Right cardiac atrium (tissue), 5 donors: Measurements from ENCODE around the gene LLGL2. TPM values are rescaled to one million over a fixed set of nuclear protein-coding genes. Genes with fewer than 3 reads are reported as not detected.

Experiments
- ATAC-seq, 2 donors: fragments of 200-7000 bp; cut with Tn5 transposase; one replicate each; pipeline versions ENCODE4 v1.8.0 to v1.9.1; 2020; ENCODE audit warnings: moderate library complexity in 2 of 2, mild to moderate bottlenecking in 1 of 2
- DNase-seq, 3 donors: peaks; one replicate each; pipeline ENCODE4 v3.0.0-alpha.2; 2020
- H3K27ac ChIP-seq: one replicate; pipeline ENCODE4 v1.5.1; 2013; ENCODE audit warnings: mild to moderate bottlenecking, low read length, control low read depth, moderate library complexity
- H3K27me3 ChIP-seq: one replicate; pipeline ENCODE4 v1.6.1; 2013; ENCODE audit not compliant: control insufficient read depth, insufficient read depth
- H3K4me1 ChIP-seq: one replicate; pipeline ENCODE4 v1.6.1; 2013; ENCODE audit warnings: low read length; ENCODE audit not compliant: control insufficient read depth, insufficient read depth
- H3K4me3 ChIP-seq: one replicate; pipeline ENCODE4 v1.5.1; 2013; ENCODE audit warnings: low read length, control low read depth
- H3K9me3 ChIP-seq: one replicate; pipeline ENCODE4 v1.6.1; 2013; ENCODE audit warnings: low read length; ENCODE audit not compliant: control insufficient read depth
- WGBS: extraction: QIAGEN DNeasy Blood & Tissue Kit; methylation state at CpG from one replicate; pipeline ENCODE4 v1.1.7; 2013; 5-methylcytosine and 5-hydroxymethylcytosine counted together
- intact Hi-C, 4 donors: fragments of 100-400 bp; cut with DNase I; formaldehyde crosslinking; loops; one replicate each; pipeline versions ENCODE4 v1.11.0 to v1.14.0; 2022 to 2023
- polyA plus RNA-seq: library from polyadenylated mRNA; stranded (reverse); fragments of 200-250 nt; gene quantifications from one replicate; pipeline ENCODE4 v1.2.3, GENCODE V29; 2013
- total RNA-seq, 4 donors: library from RNA; stranded (reverse); fragmentation: NEBNext Ultra II Directional; extraction: Animal tissue kit (Norgen Biotek cat#: 25700); gene quantifications; one replicate each; pipeline ENCODE4 v1.2.1, GENCODE V29; 2021
- donor health status: healthy with polysubstance abuse.
- donor health status: DM: no; HTN: yes; CAD: no.
- donor health status: DM: no; HTN: no; CAD: no.
- donor health status: DM: no; HTN: yes; CAD: no; lungs with severe emphysema.
- donor health status: DM: yes; HTN: yes; CAD: no.

LLGL2 gene
- total and polyA plus RNA-seq, 5 donors: 5.7 to 10.4 (median 8.6) TPM

DNA sequence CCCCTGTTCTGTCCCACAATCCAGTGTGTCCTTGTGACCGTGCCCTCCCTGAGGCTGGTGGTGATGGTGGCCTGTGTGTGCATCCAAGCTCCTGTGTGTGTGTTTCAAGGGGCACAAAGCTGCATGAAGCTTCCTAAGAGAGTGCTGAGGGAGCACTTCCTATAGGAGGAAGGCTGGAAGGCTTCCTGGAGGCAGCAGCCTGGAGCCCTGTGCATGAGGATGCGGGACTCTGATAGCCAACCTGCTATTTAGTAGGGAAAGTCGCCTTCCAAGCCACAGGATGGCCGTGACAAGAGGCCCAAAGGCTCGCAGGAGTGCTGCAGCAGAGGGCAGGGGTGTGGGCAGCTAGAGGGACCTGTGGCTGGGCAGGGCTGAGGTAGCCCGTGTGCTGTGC, 70.4 kb downstream of the LLGL2 start:
- no peaks in the 10 kb centered on the region for H3K27me3 ChIP-seq
- intact Hi-C loops: no loop called here
- DNase-seq: peak in 1 of 3 donors; percentile 37

DNA sequence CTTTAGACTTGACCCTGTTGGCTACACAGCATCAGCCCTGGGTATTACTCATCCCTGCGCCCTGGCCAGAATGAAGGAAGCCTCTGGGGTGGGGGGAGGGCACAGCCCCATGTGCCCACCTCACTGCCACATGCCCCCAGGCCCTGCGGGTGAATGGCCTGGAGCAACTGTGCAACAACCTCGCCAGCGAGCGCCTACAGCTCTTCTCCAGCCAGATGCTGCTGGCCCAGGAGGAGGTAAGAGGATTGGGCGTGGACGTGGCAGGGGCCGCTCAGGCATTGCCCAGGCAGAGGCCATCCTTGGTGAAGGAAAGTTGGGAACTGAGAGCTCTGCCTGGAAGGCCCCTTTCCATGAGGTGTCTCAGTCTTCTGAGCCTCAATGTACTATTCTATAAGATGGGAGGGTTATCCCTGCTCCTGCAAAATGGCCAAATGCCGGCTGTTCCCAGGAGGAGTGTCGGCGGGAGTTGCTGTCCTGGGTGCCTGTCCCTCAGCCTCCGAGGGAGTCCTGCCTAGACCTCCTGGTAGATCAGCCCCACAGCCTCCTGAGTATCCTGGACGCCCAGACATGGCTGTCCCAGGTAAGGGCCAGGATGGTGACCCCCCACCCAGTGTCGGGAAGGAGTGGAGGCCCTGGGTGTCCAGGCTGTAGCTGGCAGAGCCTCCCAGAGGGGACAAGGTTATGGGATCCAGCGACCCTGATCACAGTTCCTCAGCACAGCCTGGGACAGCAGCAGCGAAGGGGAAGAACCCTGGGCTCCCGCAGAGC, 71.0 kb downstream of the LLGL2 start:
- no peaks in the 10 kb centered on the region for H3K27me3 ChIP-seq
- no peak overlapping the region for H3K4me3 ChIP-seq
- H3K4me1 ChIP-seq: no peaks in the 10 kb centered on the region
- intact Hi-C loops: no loop called here
- H3K9me3 ChIP-seq: no peaks in the 10 kb centered on the region
- peak in 1 of 2 donors; percentile 4 for ATAC-seq
- 86% methylated on average over 17 of the region's 17 CpGs for whole genome bisulfite sequencing
- DNase-seq: peak in 1 of 3 donors; percentile 29
- no peak overlapping the region for H3K27ac ChIP-seq

More for the DNA sequence above, 70.4 kb downstream of the LLGL2 start:
- no peak for ATAC-seq
- Histone ChIP-seq H3K9me3 (no peaks in the 10 kb centered on the region), H3K4me1 (no peaks in the 10 kb centered on the region), H3K27ac (no peak overlapping the region), H3K4me3 (no peak overlapping the region)
- WGBS: 79% methylated on average over 6 of the region's 6 CpGs

- Histone ChIP-seq H3K9me3 (no peaks in the 10 kb centered on the region), H3K4me1 (peaks cover 4% of the 10 kb centered on the region), H3K4me3 (no peak overlapping the region), H3K27ac (no peak overlapping the region), H3K27me3 (no peaks in the 10 kb centered on the region)
- ATAC-seq (peak; percentile 13 to 38), DNase-seq (peak; percentile 51 to 79 (median 75))
- intact Hi-C loops: no loop called here
- WGBS: 67% methylated on average over 28 of the region's 28 CpGs
These were observed 75.8 kb downstream of the LLGL2 start for GRCh38 chr17:75601057-75601987.

DNA sequence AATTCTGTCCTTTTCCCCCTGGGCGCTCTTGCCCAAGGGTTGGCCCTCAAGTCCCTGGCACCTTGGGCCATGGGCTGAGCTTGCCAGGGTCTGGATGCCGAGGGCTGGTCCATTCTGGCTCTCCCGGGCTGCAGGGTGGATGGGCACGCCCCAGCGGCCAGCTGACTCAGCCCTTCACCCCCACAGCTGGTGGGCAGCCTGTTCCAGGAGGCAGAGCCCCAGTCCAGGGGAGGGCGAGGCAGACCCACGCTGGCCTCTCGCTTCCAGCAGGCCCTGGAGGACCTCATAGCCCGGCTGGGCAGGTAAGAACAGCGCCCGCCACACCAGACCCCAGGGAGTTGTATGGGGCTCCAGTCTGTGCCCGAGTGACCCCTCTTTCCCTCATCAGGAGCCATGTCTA, 77.1 kb downstream of the LLGL2 start:
- Histone ChIP-seq H3K4me3 (no peak overlapping the region), H3K27me3 (no peaks in the 10 kb centered on the region), H3K27ac (no peak overlapping the region), H3K9me3 (no peaks in the 10 kb centered on the region), H3K4me1 (peaks cover 4% of the 10 kb centered on the region)
- peak in 1 of 3 donors; percentile 19 for DNase-seq
- peak; percentile 6 to 11 for ATAC-seq
- intact Hi-C loops: no loop called here
- WGBS: 91% methylated on average over 12 of the region's 12 CpGs

DNA sequence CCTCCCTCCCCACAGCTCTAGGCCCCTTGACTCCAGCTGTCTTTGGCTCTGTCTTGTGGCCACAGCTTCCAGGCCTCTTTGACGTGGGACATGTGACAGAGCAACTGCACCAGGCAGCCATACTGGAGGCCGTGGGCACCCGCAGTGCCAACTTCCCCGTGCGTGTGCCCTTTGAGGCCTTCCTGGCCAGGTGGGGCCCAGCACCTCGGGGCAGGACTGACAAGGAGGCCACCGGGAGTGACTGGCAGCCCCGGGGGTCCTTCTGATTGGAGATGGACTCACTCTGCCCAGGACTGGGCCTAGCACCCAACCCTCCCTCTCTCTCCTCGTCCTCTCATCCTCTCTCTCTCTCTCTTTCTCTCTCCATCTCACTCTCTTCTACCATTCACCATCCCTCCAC, 77.6 kb downstream of the LLGL2 start:
- peaks cover 4% of the 10 kb centered on the region for H3K4me1 ChIP-seq
- H3K27ac ChIP-seq: no peak overlapping the region
- 80% methylated on average over 9 of the region's 9 CpGs for WGBS
- H3K27me3 ChIP-seq: no peaks in the 10 kb centered on the region
- no peak for ATAC-seq
- no peak overlapping the region for H3K4me3 ChIP-seq
- intact Hi-C loops: no loop called here
- peak in 1 of 3 donors; percentile 51 for DNase-seq
- no peaks in the 10 kb centered on the region for H3K9me3 ChIP-seq

DNA sequence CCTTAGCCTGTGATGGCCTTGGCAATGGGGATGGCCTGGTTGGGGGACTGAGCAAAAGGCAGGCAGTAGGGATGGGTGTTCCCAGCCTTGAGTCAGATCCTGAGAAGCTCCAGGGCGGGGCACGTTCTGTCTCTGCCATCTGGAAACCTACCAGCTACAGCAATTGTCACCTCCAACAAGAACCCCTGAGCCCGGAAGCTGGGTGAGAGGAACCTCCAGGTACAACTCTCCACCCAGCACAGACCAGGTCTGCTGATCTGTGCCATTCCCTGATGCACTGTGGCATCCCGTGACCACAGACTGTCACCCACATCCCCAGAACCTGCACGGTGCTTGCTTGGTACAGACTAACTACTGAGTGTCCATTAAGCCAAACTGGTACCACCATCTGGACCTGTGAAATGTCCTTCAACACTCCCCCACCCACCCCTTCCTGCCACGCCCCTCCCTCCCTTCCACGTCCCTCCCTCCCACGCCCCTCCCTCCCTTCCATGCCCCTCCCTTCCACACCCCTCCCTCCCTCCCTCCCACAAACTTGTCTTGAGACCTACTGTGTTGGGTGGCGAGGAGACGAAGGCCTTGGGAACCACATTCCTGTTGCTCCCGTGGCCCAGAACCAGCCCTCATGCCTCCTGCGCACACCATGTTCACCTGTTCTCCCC, 78.7 kb downstream of the LLGL2 start:
- H3K4me1 ChIP-seq: peaks cover 4% of the 10 kb centered on the region
- no peak overlapping the region for H3K4me3 ChIP-seq
- ATAC-seq: peak; percentile 17 to 43
- WGBS: 70% methylated on average over 12 of the region's 12 CpGs
- peak in 1 of 3 donors; percentile 43 for DNase-seq
- intact Hi-C loops: no loop called here
- H3K27me3 ChIP-seq: no peaks in the 10 kb centered on the region
- no peak overlapping the region for H3K27ac ChIP-seq
- H3K9me3 ChIP-seq: no peaks in the 10 kb centered on the region

DNA sequence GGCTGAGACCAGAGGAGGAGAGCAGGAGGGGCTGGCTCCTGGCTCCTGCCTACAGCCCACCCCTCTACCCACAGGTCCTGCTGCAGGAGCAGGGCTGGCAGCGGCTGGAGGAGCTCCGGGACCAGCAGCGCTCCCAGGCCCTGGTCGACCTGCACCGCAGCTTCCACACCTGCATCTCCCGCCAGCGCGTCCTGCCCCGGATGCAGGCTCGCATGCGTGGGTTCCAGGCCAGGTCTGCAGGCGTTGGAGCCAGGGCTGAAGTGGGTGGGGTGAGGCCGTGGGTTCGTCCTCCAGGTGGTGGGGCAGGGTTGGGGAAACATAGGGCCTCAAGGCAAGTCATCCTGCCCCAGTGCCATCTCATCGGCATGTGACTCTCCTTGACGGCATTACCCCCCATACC, 80.3 kb downstream of the LLGL2 start:
- no peak overlapping the region for H3K27ac ChIP-seq
- no peak overlapping the region for H3K4me3 ChIP-seq
- intact Hi-C loops: no loop called here
- 86% methylated on average over 16 of the region's 16 CpGs for WGBS
- ATAC-seq (no peak), DNase-seq (peak in 1 of 3 donors; percentile 38)
- H3K9me3 ChIP-seq: no peaks in the 10 kb centered on the region
- peaks cover 4% of the 10 kb centered on the region for H3K4me1 ChIP-seq
- H3K27me3 ChIP-seq: no peaks in the 10 kb centered on the region

GRCh38 chr17:75607086-75607485, 81.6 kb downstream of the LLGL2 start:
- Histone ChIP-seq H3K4me3 (no peak overlapping the region), H3K9me3 (no peaks in the 10 kb centered on the region), H3K4me1 (peaks cover 4% of the 10 kb centered on the region), H3K27me3 (no peaks in the 10 kb centered on the region), H3K27ac (no peak overlapping the region)
- WGBS: 78% methylated on average over 5 of the region's 5 CpGs
- intact Hi-C loops: no loop called here
- no peak for DNase-seq
- no peak for ATAC-seq

- Histone ChIP-seq H3K27me3 (no peaks in the 10 kb centered on the region), H3K4me1 (no peaks in the 10 kb centered on the region), H3K4me3 (no peak overlapping the region), H3K9me3 (no peaks in the 10 kb centered on the region), H3K27ac (no peak overlapping the region)
- intact Hi-C loops: no loop called here
- no peak for ATAC-seq
- peak in 2 of 3 donors; percentile 36 to 41 for DNase-seq
- WGBS: 89% methylated on average over 25 of the region's 25 CpGs
These were observed 84.8 kb downstream of the LLGL2 start for GRCh38 chr17:75610103-75610984.

DNA sequence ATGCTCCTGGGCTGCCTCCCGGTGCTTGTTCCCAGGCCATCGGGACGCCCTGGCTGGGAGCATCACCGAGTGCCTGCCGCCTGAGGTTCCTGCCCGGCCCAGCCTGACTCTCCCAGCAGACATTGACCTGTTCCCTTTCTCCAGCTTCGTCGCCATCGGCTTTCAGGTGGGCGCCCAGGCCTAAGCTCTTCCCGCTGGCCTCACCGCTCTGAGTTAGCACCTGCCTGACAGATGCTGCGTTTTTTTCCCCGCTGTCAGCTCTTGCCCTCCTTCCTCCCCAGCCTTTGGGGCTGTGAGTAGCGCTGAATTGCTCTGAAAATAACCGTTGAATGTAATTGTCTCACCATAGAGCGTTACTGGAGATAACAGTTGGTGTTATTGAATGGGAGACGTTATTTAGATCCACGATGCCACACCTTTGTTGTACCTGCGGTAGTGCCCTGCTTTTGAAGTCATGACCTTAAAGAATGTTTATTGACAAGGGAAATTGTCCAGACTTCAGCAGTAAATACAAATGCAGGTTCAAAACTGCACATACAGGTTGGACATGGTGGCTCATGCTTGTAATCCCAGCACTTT, 86.4 kb downstream of the LLGL2 start:
- DNase-seq (peak in 2 of 3 donors; percentile 36 to 39), ATAC-seq (no peak)
- Histone ChIP-seq H3K9me3 (no peaks in the 10 kb centered on the region), H3K4me1 (no peaks in the 10 kb centered on the region), H3K27ac (no peak overlapping the region), H3K27me3 (no peaks in the 10 kb centered on the region), H3K4me3 (no peak overlapping the region)
- intact Hi-C loops: no loop called here
- WGBS: 92% methylated on average over 20 of the region's 20 CpGs
